Rectal smooth muscle tissue (tissue), 1 donor: Measurements from ENCODE around the gene GLUD1.
"Not testable (repeated sequence)": the region's sequence is repeated elsewhere in the genome, so short reads cannot be mapped to it uniquely, and the experiment has no call there.

Source experiments
- H3K27ac ChIP-seq: one replicate; pipeline ENCODE4 v1.7.0; 2013; ENCODE audit warnings: low read depth, low read length, inconsistent platforms
- H3K27me3 ChIP-seq: one replicate; pipeline ENCODE4 v1.7.0; 2013; ENCODE audit warnings: low read length; ENCODE audit not compliant: control insufficient read depth, insufficient read depth
- H3K36me3 ChIP-seq: one replicate; pipeline ENCODE4 v1.7.0; 2013; ENCODE audit warnings: low read length; ENCODE audit not compliant: control insufficient read depth, insufficient read depth
- H3K4me1 ChIP-seq: one replicate; pipeline ENCODE4 v1.7.0; 2013; ENCODE audit warnings: low read length; ENCODE audit not compliant: control insufficient read depth, insufficient read depth
- H3K4me3 ChIP-seq: one replicate; pipeline ENCODE4 v1.7.0; 2013; ENCODE audit warnings: low read length
- H3K9ac ChIP-seq: one replicate; pipeline ENCODE4 v1.7.0; 2013; ENCODE audit warnings: low read length

The GLUD1 gene

GRCh38 chr10:87083576-87084290, 10.9 kb downstream of the GLUD1 start:
- not testable (repeated sequence) for H3K4me3 ChIP-seq, H3K27me3 ChIP-seq, H3K36me3 ChIP-seq, H3K27ac ChIP-seq, H3K4me1 ChIP-seq, H3K9ac ChIP-seq

- not testable (repeated sequence) for H3K4me1 ChIP-seq, H3K4me3 ChIP-seq, H3K9ac ChIP-seq, H3K36me3 ChIP-seq, H3K27me3 ChIP-seq
- peak overlapping the region; percentile 14 for H3K27ac ChIP-seq
Measured at GRCh38 chr10:87082219-87082618, 12.4 kb downstream of the GLUD1 start.

GRCh38 chr10:87081574-87081973, 13.1 kb downstream of the GLUD1 start:
- H3K4me3 ChIP-seq, H3K27ac ChIP-seq, H3K27me3 ChIP-seq, H3K9ac ChIP-seq, H3K4me1 ChIP-seq, H3K36me3 ChIP-seq: not testable (repeated sequence)

- H3K27me3 ChIP-seq, H3K9ac ChIP-seq, H3K4me1 ChIP-seq, H3K27ac ChIP-seq, H3K4me3 ChIP-seq, H3K36me3 ChIP-seq: not testable (repeated sequence)
Measured at GRCh38 chr10:87080621-87081020, 14.0 kb downstream of the GLUD1 start.

- Histone ChIP-seq H3K27me3 (no peaks in the 10 kb centered on the region), H3K27ac (no peak overlapping the region), H3K9ac (no peak overlapping the region), H3K4me3 (no peak overlapping the region), H3K36me3 (no peaks in the 10 kb centered on the region), H3K4me1 (peaks cover 3% of the 10 kb centered on the region)
Measured at GRCh38 chr10:87079106-87079836, 15.4 kb downstream of the GLUD1 start.

- not testable (repeated sequence) for H3K9ac ChIP-seq, H3K4me3 ChIP-seq, H3K27ac ChIP-seq, H3K27me3 ChIP-seq, H3K4me1 ChIP-seq, H3K36me3 ChIP-seq
Measured at GRCh38 chr10:87076421-87076820, 18.2 kb downstream of the GLUD1 start.

- Histone ChIP-seq H3K4me1 (no peaks in the 10 kb centered on the region), H3K27ac (no peak overlapping the region), H3K4me3 (no peak overlapping the region), H3K36me3 (peaks cover 14% of the 10 kb centered on the region), H3K27me3 (no peaks in the 10 kb centered on the region), H3K9ac (no peak overlapping the region)
Measured at GRCh38 chr10:87072449-87072848, 22.2 kb downstream of the GLUD1 start.

GRCh38 chr10:87068281-87068680, 26.4 kb downstream of the GLUD1 start:
- Histone ChIP-seq H3K9ac (no peak overlapping the region), H3K4me3 (no peak overlapping the region), H3K27ac (no peak overlapping the region), H3K36me3 (peaks cover 38% of the 10 kb centered on the region), H3K27me3 (no peaks in the 10 kb centered on the region), H3K4me1 (no peaks in the 10 kb centered on the region)

- Histone ChIP-seq H3K4me3 (no peak overlapping the region), H3K36me3 (peaks cover 41% of the 10 kb centered on the region), H3K27ac (no peak overlapping the region), H3K27me3 (no peaks in the 10 kb centered on the region), H3K4me1 (no peaks in the 10 kb centered on the region), H3K9ac (no peak overlapping the region)
Measured at GRCh38 chr10:87066865-87067264, 27.8 kb downstream of the GLUD1 start.

- Histone ChIP-seq H3K9ac (no peak overlapping the region), H3K36me3 (peaks cover 43% of the 10 kb centered on the region), H3K4me1 (no peaks in the 10 kb centered on the region), H3K4me3 (no peak overlapping the region), H3K27me3 (no peaks in the 10 kb centered on the region), H3K27ac (no peak overlapping the region)
Measured at GRCh38 chr10:87066178-87066577, 28.5 kb downstream of the GLUD1 start.

- Histone ChIP-seq H3K4me1 (peaks cover 2% of the 10 kb centered on the region), H3K4me3 (no peak overlapping the region), H3K9ac (no peak overlapping the region), H3K36me3 (peaks cover 48% of the 10 kb centered on the region), H3K27ac (no peak overlapping the region), H3K27me3 (no peaks in the 10 kb centered on the region)
Measured at GRCh38 chr10:87064651-87065050, 30.0 kb downstream of the GLUD1 start.

- H3K36me3 ChIP-seq: peaks cover 27% of the 10 kb centered on the region
- peaks cover 2% of the 10 kb centered on the region for H3K4me1 ChIP-seq
- no peak overlapping the region for H3K9ac ChIP-seq
- H3K4me3 ChIP-seq: no peak overlapping the region
- no peaks in the 10 kb centered on the region for H3K27me3 ChIP-seq
- H3K27ac ChIP-seq: no peak overlapping the region
Measured at GRCh38 chr10:87060280-87060928, 34.2 kb downstream of the GLUD1 start.
